ENCODE measurements around the gene SLC25A45. TPM values are rescaled to one million over a fixed set of nuclear protein-coding genes. Genes with fewer than 3 reads are reported as not detected.
"Not testable (repeated sequence)": the region's sequence is repeated elsewhere in the genome, so short reads cannot be mapped to it uniquely, and the experiment has no call there.

SLC25A45 gene
- total and polyA plus RNA-seq, 2 donors (not counting 1 experiment from before 2014, with no cell fraction given): 0.52 to 1.5 TPM

DNA sequence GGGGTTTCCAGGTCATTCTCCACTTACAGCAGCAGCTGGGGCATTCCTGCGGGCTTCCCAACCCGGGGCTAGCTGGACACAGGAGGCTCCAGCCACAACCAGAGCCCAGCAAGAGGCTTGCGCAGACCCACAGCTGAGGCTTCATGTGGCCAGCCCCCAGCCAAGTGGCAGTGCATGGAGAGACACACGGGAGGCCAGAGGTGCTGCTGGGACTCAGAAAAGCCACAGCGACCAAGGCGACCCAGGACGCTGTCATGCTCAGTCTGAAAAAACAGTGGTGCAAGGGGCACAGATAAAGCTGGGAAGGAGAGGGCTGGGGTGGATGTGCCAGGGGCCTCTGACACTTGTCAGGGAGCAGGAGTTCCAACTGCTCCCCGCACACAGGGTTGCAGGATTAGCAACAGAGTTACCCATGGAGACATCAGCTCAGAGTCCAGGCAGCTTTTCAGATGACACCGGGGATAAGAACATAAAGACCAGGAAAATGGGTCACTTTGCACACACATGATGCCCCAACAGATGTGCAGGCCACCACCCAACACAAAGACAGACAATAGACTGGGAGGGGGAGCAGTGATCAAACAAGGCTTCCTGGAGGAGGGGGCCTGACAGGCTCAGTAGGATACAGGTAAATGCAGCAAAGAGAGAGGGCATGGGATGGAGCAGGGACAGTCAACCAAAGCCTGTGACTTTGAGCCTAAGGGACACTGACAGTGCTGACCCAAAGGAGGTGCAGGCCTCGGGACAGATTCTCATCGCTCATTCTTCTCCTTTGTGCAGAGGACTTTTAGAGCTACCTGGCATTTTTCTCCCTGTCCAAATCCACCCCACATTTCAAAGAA lies 33.3 kb upstream of the SLC25A45 start:
- H3K27me3 ChIP-seq (ENCODE audit: control insufficient read depth, insufficient read depth, low read length): no peaks in the 10 kb centered on the region
- no peak for TF ChIP-seq CTCF (conservative IDR thresholded peaks at IDR 0.05 in 1 of 2, IDR thresholded peaks at IDR 0.05 in 1 of 2; ENCODE audit: low read depth in 1 of 2, low read length in 2 of 2)
- no peak for TF ChIP-seq EZH2 (IDR thresholded peaks at IDR 0.05; ENCODE audit: low read length, missing control alignments)
- DNase-seq (ENCODE audit: low read depth in 2 of 2): no peak
- H3K79me2 ChIP-seq (ENCODE audit: control insufficient read depth, insufficient read depth, low read length): peaks cover 32% of the 10 kb centered on the region
- H3K4me2 ChIP-seq (ENCODE audit: extremely low read depth, insufficient read depth, low read length): peak overlapping the region; percentile 85
- peak overlapping the region; percentile 39 for H3K27ac ChIP-seq (ENCODE audit: insufficient read depth, low read length)
- H4K20me1 ChIP-seq (ENCODE audit: control insufficient read depth, extremely low read depth, insufficient read depth, low read length): no peaks in the 10 kb centered on the region
- H3K4me3 ChIP-seq (replicated peaks in 1 of 4; ENCODE audit: control extremely low read depth in 1 of 4, insufficient read depth in 1 of 4, low read depth in 3 of 4, low read length in 4 of 4): peak overlapping the region in 3 of 4 experiments; percentile 6 to 61 (median 28)
- H3K4me1 ChIP-seq (ENCODE audit: control insufficient read depth, extremely low read depth, insufficient read depth, low read length): peaks cover 34% of the 10 kb centered on the region
- H3K36me3 ChIP-seq (ENCODE audit: control insufficient read depth, insufficient read depth, low read length): peaks cover 7% of the 10 kb centered on the region
- H2AFZ ChIP-seq (ENCODE audit: low read length): no peak overlapping the region
- no peaks in the 10 kb centered on the region for H3K9me3 ChIP-seq (ENCODE audit: control insufficient read depth, insufficient read depth, low read depth, low read length)
- H3K9ac ChIP-seq (ENCODE audit: insufficient read depth, low read length): peak overlapping the region; percentile 20

DNA sequence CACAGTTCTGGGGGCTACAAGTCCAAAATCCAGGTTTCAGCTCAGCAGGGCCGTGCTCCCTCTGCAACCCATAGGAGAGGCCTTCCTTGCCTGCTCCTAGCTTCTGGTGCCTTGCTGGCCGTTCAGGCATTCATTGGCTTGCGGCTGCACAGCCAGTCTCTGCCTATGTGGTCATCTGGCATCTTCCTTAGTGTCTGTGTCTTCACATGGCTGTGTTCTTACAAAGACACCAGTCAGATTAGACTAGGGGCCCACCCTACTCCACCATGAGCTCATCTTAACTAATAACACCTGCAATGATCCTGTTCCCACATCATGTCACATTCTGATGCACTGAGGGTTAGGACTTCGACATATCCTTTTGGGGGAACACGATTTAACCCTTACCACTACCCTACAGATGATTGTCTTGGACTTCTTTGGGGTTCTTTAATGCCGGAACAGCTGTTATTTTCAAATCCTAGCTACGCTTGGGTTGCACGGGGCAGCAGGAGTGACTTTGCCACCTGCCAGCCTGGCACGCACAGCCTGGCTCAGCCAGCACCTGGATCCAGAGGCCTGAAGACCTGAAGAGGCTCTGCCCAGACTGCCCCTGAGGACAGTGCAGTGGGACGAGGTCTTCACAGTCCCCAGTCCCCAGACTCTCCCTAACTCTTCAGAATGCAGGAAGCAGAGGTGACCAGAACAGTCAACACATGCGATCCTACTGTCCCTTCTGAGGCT lies 32.5 kb upstream of the SLC25A45 start:
- Histone ChIP-seq H3K9ac (ENCODE audit: insufficient read depth, low read length) (no peak overlapping the region), H3K9me3 (ENCODE audit: control insufficient read depth, insufficient read depth, low read depth, low read length) (no peaks in the 10 kb centered on the region), H3K27ac (ENCODE audit: insufficient read depth, low read length) (no peak overlapping the region), H4K20me1 (ENCODE audit: control insufficient read depth, extremely low read depth, insufficient read depth, low read length) (no peaks in the 10 kb centered on the region), H2AFZ (ENCODE audit: low read length) (no peak overlapping the region), H3K4me2 (ENCODE audit: extremely low read depth, insufficient read depth, low read length) (no peak overlapping the region), H3K79me2 (ENCODE audit: control insufficient read depth, insufficient read depth, low read length) (peaks cover 27% of the 10 kb centered on the region), H3K36me3 (ENCODE audit: control insufficient read depth, insufficient read depth, low read length) (peaks cover 7% of the 10 kb centered on the region), H3K4me3 (replicated peaks in 1 of 4; ENCODE audit: control extremely low read depth in 1 of 4, insufficient read depth in 1 of 4, low read depth in 3 of 4, low read length in 4 of 4) (no peak overlapping the region), H3K4me1 (ENCODE audit: control insufficient read depth, extremely low read depth, insufficient read depth, low read length) (peaks cover 27% of the 10 kb centered on the region), H3K27me3 (ENCODE audit: control insufficient read depth, insufficient read depth, low read length) (no peaks in the 10 kb centered on the region)
- DNase-seq (ENCODE audit: low read depth in 2 of 2): peak in 1 of 2 donors; percentile 6
- TF ChIP-seq EZH2 (IDR thresholded peaks at IDR 0.05; ENCODE audit: low read length, missing control alignments): no peak
- TF ChIP-seq CTCF (conservative IDR thresholded peaks at IDR 0.05 in 1 of 2, IDR thresholded peaks at IDR 0.05 in 1 of 2; ENCODE audit: low read depth in 1 of 2, low read length in 2 of 2): no peak

GRCh38 chr11:65413077-65413664 lies 30.7 kb upstream of the SLC25A45 start:
- H3K4me3 ChIP-seq (replicated peaks in 1 of 4; ENCODE audit: control extremely low read depth in 1 of 4, insufficient read depth in 1 of 4, low read depth in 3 of 4, low read length in 4 of 4); DNase-seq (ENCODE audit: low read depth in 2 of 2); H3K27me3 ChIP-seq (ENCODE audit: control insufficient read depth, insufficient read depth, low read length); H4K20me1 ChIP-seq (ENCODE audit: control insufficient read depth, extremely low read depth, insufficient read depth, low read length); H3K9ac ChIP-seq (ENCODE audit: insufficient read depth, low read length); H3K4me2 ChIP-seq (ENCODE audit: extremely low read depth, insufficient read depth, low read length); H2AFZ ChIP-seq (ENCODE audit: low read length); H3K27ac ChIP-seq (ENCODE audit: insufficient read depth, low read length); H3K9me3 ChIP-seq (ENCODE audit: control insufficient read depth, insufficient read depth, low read depth, low read length): not testable (repeated sequence)
- Histone ChIP-seq H3K36me3 (ENCODE audit: control insufficient read depth, insufficient read depth, low read length) (peaks cover 11% of the 10 kb centered on the region), H3K4me1 (ENCODE audit: control insufficient read depth, extremely low read depth, insufficient read depth, low read length) (peaks cover 16% of the 10 kb centered on the region), H3K79me2 (ENCODE audit: control insufficient read depth, insufficient read depth, low read length) (peaks cover 19% of the 10 kb centered on the region)
